B cell (primary cell): ENCODE data around the gene PLAAT4. TPM values are rescaled to one million over a fixed set of nuclear protein-coding genes. Genes with fewer than 3 reads are reported as not detected.

Experiments
- ATAC-seq: fragments of 200-7000 bp; cut with Tn5 transposase; one replicate; pipeline ENCODE4 v1.10.0; 2021; ENCODE audit warnings: low read depth, mild to moderate bottlenecking, moderate number of reproducible peaks, moderate library complexity
- CTCF ChIA-PET: fragments of 350-600 bp; sonication (Branson Sonifier 250); formaldehyde crosslinking; loops from one replicate; lab custom pipeline; 2021; ENCODE audit warnings: antibody characterized with exemption, inconsistent platforms; lab: Charles Lee
- POLR2A ChIA-PET: fragments of 350-600 bp; sonication (Branson Sonifier 250); formaldehyde crosslinking; loops from one replicate; lab custom pipeline; 2021; ENCODE audit warnings: antibody characterized with exemption; lab: Charles Lee
- DNase-seq: peaks from one replicate; pipeline ENCODE4 v3.0.0; 2013
- H2AFZ ChIP-seq: 2 replicates; pipeline ENCODE4 v1.6.1; 2012; ENCODE audit warnings: mild to moderate bottlenecking, low read depth, low read length; ENCODE audit not compliant: insufficient read depth, poor library complexity, severe bottlenecking
- H3K27ac ChIP-seq, 2 donors: 1 replicate in 1 of 2; 2 replicates in 1 of 2; pipeline ENCODE4 v1.5.1; 2012 to 2013; ENCODE audit warnings: low read length in 2 of 2, mild to moderate bottlenecking in 2 of 2, moderate library complexity in 1 of 2
- H3K27me3 ChIP-seq, 4 experiments: fragments of 200-600 bp in 1 of 4; sonication (generic) in 1 of 4; replicated peaks in 1 of 4; 1 replicate in 2 of 4; 2 replicates in 2 of 4; pipeline versions ENCODE4 v1.6.1 to v1.7.0; 2013 to 2016; ENCODE audit warnings: low read length in 3 of 4, mild to moderate bottlenecking in 2 of 4, mixed read lengths in 1 of 4, moderate library complexity in 1 of 4; ENCODE audit not compliant: insufficient read depth in 4 of 4, control insufficient read depth in 3 of 4; ENCODE audit errors: control extremely low read depth in 1 of 4
- H3K36me3 ChIP-seq, 2 experiments: replicated peaks in 1 of 2; 1 replicate in 1 of 2; 2 replicates in 1 of 2; pipeline versions ENCODE4 v1.6.1 to v1.7.1; 2013; ENCODE audit warnings: low read length in 1 of 2; ENCODE audit not compliant: insufficient read depth in 2 of 2, control insufficient read depth in 1 of 2; ENCODE audit errors: control extremely low read depth in 1 of 2, extremely low read depth in 1 of 2
- H3K4me1 ChIP-seq, 2 donors: fragments of 200-600 bp in 1 of 2; sonication (generic) in 1 of 2; 1 replicate in 1 of 2; 2 replicates in 1 of 2; pipeline versions ENCODE4 v1.5.1 to v1.6.1; 2013 to 2017; ENCODE audit warnings: low read length in 2 of 2; ENCODE audit not compliant: control insufficient read depth in 2 of 2, insufficient read depth in 2 of 2
- H3K4me2 ChIP-seq: replicated peaks from 2 replicates; pipeline ENCODE3; 2012; ENCODE audit warnings: mild to moderate bottlenecking, low read depth, low read length; ENCODE audit not compliant: poor library complexity, severe bottlenecking
- H3K4me3 ChIP-seq, 5 experiments: fragments of 200-600 bp in 1 of 5; sonication (generic) in 1 of 5; 1 replicate in 3 of 5; 2 replicates in 2 of 5; pipeline versions ENCODE4 v1.5.1 to v1.7.0; 2011 to 2016; ENCODE audit warnings: low read length in 4 of 5, mild to moderate bottlenecking in 4 of 5, low read depth in 2 of 5, control low read depth in 1 of 5, moderate library complexity in 1 of 5; ENCODE audit not compliant: insufficient read depth in 1 of 5; ENCODE audit errors: control extremely low read depth in 1 of 5, extremely low read depth in 1 of 5
- H3K79me2 ChIP-seq: fragments of 200-600 bp; sonication (generic); one replicate; pipeline ENCODE4 v1.6.0; 2016; ENCODE audit warnings: low read length; ENCODE audit not compliant: control insufficient read depth, insufficient read depth
- H3K9ac ChIP-seq: fragments of 200-600 bp; sonication (generic); 2 replicates; pipeline ENCODE4 v1.6.1; 2017; ENCODE audit warnings: mild to moderate bottlenecking, low read length, moderate library complexity
- H3K9me3 ChIP-seq, 3 donors: one replicate each; pipeline versions ENCODE4 v1.6.1 to v1.7.1; 2013; ENCODE audit warnings: low read length in 2 of 3; ENCODE audit not compliant: control insufficient read depth in 2 of 3, insufficient read depth in 1 of 3; ENCODE audit errors: control extremely low read depth in 1 of 3
- H4K20me1 ChIP-seq: 2 replicates; pipeline ENCODE4 v1.6.0; 2012; ENCODE audit warnings: mild to moderate bottlenecking, low read length; ENCODE audit not compliant: insufficient read depth, control insufficient read depth, poor library complexity, severe bottlenecking
- H3K27ac Mint-ChIP-seq: one replicate; pipeline ENCODE4 v1.8.0; 2021; ENCODE audit warnings: mixed read lengths
- H3K27me3 Mint-ChIP-seq: one replicate; pipeline ENCODE4 v1.8.0; 2021; ENCODE audit warnings: mixed read lengths
- H3K4me1 Mint-ChIP-seq: one replicate; pipeline ENCODE4 v1.8.0; 2021; ENCODE audit warnings: mixed read lengths
- H3K4me3 Mint-ChIP-seq: one replicate; pipeline ENCODE4 v1.8.0; 2021; ENCODE audit warnings: mixed read lengths
- H3K9me3 Mint-ChIP-seq: one replicate; pipeline ENCODE4 v1.8.0; 2022; ENCODE audit warnings: mixed read lengths; ENCODE audit not compliant: insufficient read depth
- EZH2 ChIP-seq: IDR thresholded peaks from 2 replicates; pipeline ENCODE4 v1.6.1; 2012; ENCODE audit warnings: borderline replicate concordance, low read depth, mild to moderate bottlenecking, moderate library complexity, low read length; ENCODE audit not compliant: insufficient read depth, poor library complexity, severe bottlenecking
- WGBS: methylation state at CpG from one replicate; pipeline ENCODE4 v1.1.5; 2013; ENCODE audit warnings: missing lambda C conversion rate; ENCODE audit not compliant: insufficient coverage; 5-methylcytosine and 5-hydroxymethylcytosine counted together
- intact Hi-C: fragments of 100-400 bp; cut with micrococcal nuclease; formaldehyde crosslinking; loops from one replicate; pipeline ENCODE4 v1.10.0; 2022
- polyA plus RNA-seq: library from polyadenylated mRNA; depleted of rRNA; stranded (reverse); fragments of >200 nt; gene quantifications from 2 replicates; pipeline ENCODE4 v1.2.3, GENCODE V29; 2012
- total RNA-seq, 2 donors: library from RNA; stranded (reverse); fragments of 120-200 nt in 1 of 2; gene quantifications; 1 replicate in 1 of 2; 2 replicates in 1 of 2; pipeline versions ENCODE4 v1.2.3 to v1.2.4, GENCODE V29; 2013 to 2022
- TF ChIP-seq, protein P1 (sequence below): fragments of 200-600 bp; IDR thresholded peaks from one replicate; pipeline ENCODE4 v1.8.0; 2022; ENCODE audit warnings: antibody characterized with exemption, mild to moderate bottlenecking

Gene PLAAT4
- total and polyA plus RNA-seq, 2 donors (not counting 1 experiment from before 2014, with no cell fraction given) = 13.1 to 35.0 TPM

DNA sequence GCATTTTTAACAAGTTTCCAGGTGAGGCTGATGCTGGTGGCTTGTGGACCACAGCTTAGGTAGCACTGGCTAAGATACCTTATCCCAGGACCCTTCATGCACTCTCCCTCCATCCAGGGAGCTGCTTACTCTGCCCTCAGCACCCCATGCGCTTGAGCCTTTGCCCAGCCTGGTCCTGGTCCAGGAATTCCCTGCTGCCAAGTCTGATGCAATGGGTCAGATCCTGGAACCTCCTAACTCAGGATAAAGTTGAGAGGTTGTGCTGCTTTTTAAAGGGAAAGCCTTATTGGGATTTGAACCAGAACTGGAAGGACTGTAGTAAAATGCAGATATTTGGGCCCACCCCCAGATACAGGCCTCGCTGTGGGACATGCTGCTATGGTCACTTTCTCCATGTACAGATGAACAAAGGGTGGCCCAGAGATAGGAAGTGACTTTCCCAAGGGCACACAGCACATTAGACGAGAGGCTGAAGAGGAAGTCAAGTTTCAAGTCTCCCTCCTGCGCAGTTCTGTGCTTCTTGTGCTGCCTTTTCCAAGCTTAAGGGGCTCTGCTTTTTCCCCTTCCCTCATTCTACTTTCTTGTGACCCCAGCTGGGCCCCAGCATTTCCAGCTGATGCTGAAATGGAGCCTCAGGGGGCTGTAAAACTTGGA is 31.5 kb upstream of the PLAAT4 start:
- H3K4me3 Mint-ChIP-seq = no peak overlapping the region
- H3K9me3 Mint-ChIP-seq = peaks cover 6% of the 10 kb centered on the region
- no peak overlapping the region for H3K27ac Mint-ChIP-seq
- DNase-seq = no peak
- no peak overlapping the region for H3K4me2 ChIP-seq
- intact Hi-C loops = no loop called here
- no peaks in the 10 kb centered on the region for H3K4me1 Mint-ChIP-seq
- 100% methylated on average over 1 of the region's 4 CpGs for WGBS
- no peak for TF ChIP-seq EZH2
- TF ChIP-seq, protein P1, sequence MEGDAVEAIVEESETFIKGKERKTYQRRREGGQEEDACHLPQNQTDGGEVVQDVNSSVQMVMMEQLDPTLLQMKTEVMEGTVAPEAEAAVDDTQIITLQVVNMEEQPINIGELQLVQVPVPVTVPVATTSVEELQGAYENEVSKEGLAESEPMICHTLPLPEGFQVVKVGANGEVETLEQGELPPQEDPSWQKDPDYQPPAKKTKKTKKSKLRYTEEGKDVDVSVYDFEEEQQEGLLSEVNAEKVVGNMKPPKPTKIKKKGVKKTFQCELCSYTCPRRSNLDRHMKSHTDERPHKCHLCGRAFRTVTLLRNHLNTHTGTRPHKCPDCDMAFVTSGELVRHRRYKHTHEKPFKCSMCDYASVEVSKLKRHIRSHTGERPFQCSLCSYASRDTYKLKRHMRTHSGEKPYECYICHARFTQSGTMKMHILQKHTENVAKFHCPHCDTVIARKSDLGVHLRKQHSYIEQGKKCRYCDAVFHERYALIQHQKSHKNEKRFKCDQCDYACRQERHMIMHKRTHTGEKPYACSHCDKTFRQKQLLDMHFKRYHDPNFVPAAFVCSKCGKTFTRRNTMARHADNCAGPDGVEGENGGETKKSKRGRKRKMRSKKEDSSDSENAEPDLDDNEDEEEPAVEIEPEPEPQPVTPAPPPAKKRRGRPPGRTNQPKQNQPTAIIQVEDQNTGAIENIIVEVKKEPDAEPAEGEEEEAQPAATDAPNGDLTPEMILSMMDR = no peak
- ChIA-PET POLR2A (no interaction called here), CTCF (no interaction called here)
- no peaks in the 10 kb centered on the region for H3K36me3 ChIP-seq
- no peaks in the 10 kb centered on the region for H3K79me2 ChIP-seq
- peaks cover 0 to 24% (median 3%) of the 10 kb centered on the region in 4 experiments for H3K27me3 ChIP-seq
- peaks cover 0 to 8% (median 7%) of the 10 kb centered on the region in 3 donors for H3K9me3 ChIP-seq
- H3K27me3 Mint-ChIP-seq = peaks cover 27% of the 10 kb centered on the region
- ATAC-seq = no peak
- no peak overlapping the region for H3K4me3 ChIP-seq
- H3K4me1 ChIP-seq = peaks cover 4 to 7% of the 10 kb centered on the region in 2 donors
- H3K9ac ChIP-seq = no peak overlapping the region
- H4K20me1 ChIP-seq = no peaks in the 10 kb centered on the region
- no peak overlapping the region for H3K27ac ChIP-seq
- H2AFZ ChIP-seq = no peak overlapping the region

DNA sequence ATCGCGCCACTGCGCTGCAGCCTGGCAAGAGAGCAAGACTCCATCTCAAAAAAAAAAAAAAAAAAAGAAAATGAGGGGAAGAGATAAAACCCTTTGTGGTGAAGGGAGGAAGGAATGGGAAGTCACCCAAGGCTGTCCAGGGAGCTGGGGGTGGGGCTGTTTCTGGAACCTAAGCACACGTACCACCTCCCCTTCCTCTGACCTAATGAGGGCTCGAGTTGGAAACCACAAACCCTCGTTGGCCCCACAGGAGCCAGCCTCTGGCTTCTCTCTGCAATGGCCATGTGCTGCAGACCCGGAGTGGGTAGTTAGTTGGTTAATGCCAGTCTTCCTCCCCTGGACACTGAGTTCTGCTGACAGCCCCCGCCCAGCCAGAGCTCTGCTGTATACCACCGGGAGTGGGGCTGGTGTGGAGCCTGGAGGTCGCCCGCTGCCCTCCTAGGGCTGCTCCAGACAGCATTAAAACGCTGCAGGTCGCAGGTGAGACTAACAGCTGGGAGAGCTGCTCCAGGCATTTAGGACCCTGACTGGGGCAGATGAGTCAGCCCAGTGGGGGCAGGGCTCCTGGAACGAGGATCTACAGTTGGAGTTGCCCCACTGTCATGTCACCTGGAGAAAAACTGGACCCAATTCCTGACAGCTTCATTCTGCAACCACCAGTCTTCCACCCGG is 30.6 kb upstream of the PLAAT4 start, which contains the start of gene LGALS12:
LGALS12 (plus strand) TSS at position 228 of the 672 bp plus-strand sequence; CDS start at position 603, 375 bp downstream.
- Histone ChIP-seq H3K4me2 (no peak within 1 kb of the TSS), H4K20me1 (no peaks in the 10 kb centered on the region), H2AFZ (no peak within 1 kb of the TSS), H3K79me2 (no peaks in the 10 kb centered on the region), H3K27ac (no peak within 1 kb of the TSS), H3K9me3 (no peaks in the 10 kb centered on the region), H3K9ac (no peak within 1 kb of the TSS), H3K36me3 (no peaks in the 10 kb centered on the region), H3K4me3 (no peak within 1 kb of the TSS), H3K4me1 (peaks cover 4 to 7% of the 10 kb centered on the region in 2 donors), H3K27me3 (peaks cover 0 to 26% (median 3%) of the 10 kb centered on the region in 4 experiments)
- Mint-ChIP-seq H3K27me3 (peaks cover 27% of the 10 kb centered on the region), H3K4me1 (no peaks in the 10 kb centered on the region), H3K27ac (no peak within 1 kb of the TSS), H3K9me3 (no peaks in the 10 kb centered on the region), H3K4me3 (no peak within 1 kb of the TSS)
- ChIA-PET POLR2A (no interaction called here), CTCF (no interaction called here)
- DNase-seq = no peak
- no peak for ATAC-seq
- 12% methylated on average over 8 of the region's 15 CpGs for WGBS
- TF ChIP-seq, protein P1 = no peak
- TF ChIP-seq EZH2 = no peak
- intact Hi-C loops = no loop called here
